Astrocyte (in vitro differentiated cells and primary cell): ENCODE measurements around the gene CRY2. TPM values are rescaled to one million over a fixed set of nuclear protein-coding genes. Genes with fewer than 3 reads are reported as not detected.

Experiments
- DNase-seq: peaks from one replicate; pipeline ENCODE4 v3.0.0-alpha.2; 2010; ENCODE audit warnings: low read depth
- FAIRE-seq: peaks from 2 replicates; lab custom pipeline; 2011; peaks lifted over from hg19 to GRCh38; lab: Jason Lieb, UNC
- H2AFZ ChIP-seq: 2 replicates; pipeline ENCODE4 v1.6.0; 2012; ENCODE audit warnings: low read depth, low read length, inconsistent platforms
- H3K27ac ChIP-seq: 2 replicates; pipeline ENCODE4 v1.5.1; 2011; ENCODE audit warnings: low read depth, low read length, inconsistent platforms
- H3K27me3 ChIP-seq: 2 replicates; pipeline ENCODE4 v1.6.0; 2011; ENCODE audit warnings: low read length, inconsistent platforms; ENCODE audit not compliant: insufficient read depth
- H3K36me3 ChIP-seq: 2 replicates; pipeline ENCODE4 v1.5.1; 2011; ENCODE audit warnings: low read length, inconsistent platforms; ENCODE audit not compliant: insufficient read depth
- H3K4me1 ChIP-seq: 2 replicates; pipeline ENCODE4 v1.5.1; 2011; ENCODE audit warnings: low read length, inconsistent platforms; ENCODE audit not compliant: insufficient read depth
- H3K4me2 ChIP-seq: 2 replicates; pipeline ENCODE4 v1.6.0; 2012; ENCODE audit warnings: low read length, inconsistent platforms
- H3K4me3 ChIP-seq: 2 replicates; pipeline ENCODE4 v1.5.1; 2011; ENCODE audit warnings: low read depth, mild to moderate bottlenecking, low read length, inconsistent platforms; ENCODE audit not compliant: insufficient read depth
- H3K79me2 ChIP-seq: 2 replicates; pipeline ENCODE4 v1.6.0; 2012; ENCODE audit warnings: mild to moderate bottlenecking, low read length, inconsistent platforms; ENCODE audit not compliant: insufficient read depth
- H3K9ac ChIP-seq: 2 replicates; pipeline ENCODE4 v1.6.0; 2012; ENCODE audit warnings: mild to moderate bottlenecking, low read length, inconsistent platforms
- H3K9me3 ChIP-seq: 2 replicates; pipeline ENCODE4 v1.5.1; 2012; ENCODE audit warnings: low read depth, mild to moderate bottlenecking, low read length, inconsistent platforms; ENCODE audit not compliant: insufficient read depth
- H4K20me1 ChIP-seq: 2 replicates; pipeline ENCODE4 v1.6.0; 2012; ENCODE audit warnings: low read length, inconsistent platforms; ENCODE audit not compliant: insufficient read depth
- H3K27ac Mint-ChIP-seq: one replicate; pipeline ENCODE4 v1.8.0; 2021; ENCODE audit warnings: mild to moderate bottlenecking, mixed read lengths; ENCODE audit not compliant: unreplicated experiment
- H3K27me3 Mint-ChIP-seq: one replicate; pipeline ENCODE4 v1.8.0; 2021; ENCODE audit warnings: low read depth, mixed read lengths; ENCODE audit not compliant: unreplicated experiment
- H3K36me3 Mint-ChIP-seq: one replicate; pipeline ENCODE4 v1.8.0; 2021; ENCODE audit warnings: low read depth, mixed read lengths; ENCODE audit not compliant: unreplicated experiment
- H3K4me1 Mint-ChIP-seq: one replicate; pipeline ENCODE4 v1.8.0; 2021; ENCODE audit warnings: low read depth, mixed read lengths; ENCODE audit not compliant: unreplicated experiment
- H3K4me3 Mint-ChIP-seq: one replicate; pipeline ENCODE4 v1.8.0; 2021; ENCODE audit warnings: mild to moderate bottlenecking, moderate library complexity, mixed read lengths; ENCODE audit not compliant: unreplicated experiment
- H3K9me3 Mint-ChIP-seq: one replicate; pipeline ENCODE4 v1.8.0; 2021; ENCODE audit warnings: mild to moderate bottlenecking, mixed read lengths; ENCODE audit not compliant: unreplicated experiment
- CTCF ChIP-seq: IDR thresholded peaks from 2 replicates; pipeline ENCODE4 v1.5.1; 2011; ENCODE audit warnings: low read depth, mild to moderate bottlenecking, inconsistent platforms, low read length, moderate library complexity; ENCODE audit not compliant: insufficient read depth
- EZH2 ChIP-seq: IDR thresholded peaks from 2 replicates; pipeline ENCODE4 v1.6.1; 2012; ENCODE audit warnings: mild to moderate bottlenecking, low read length, inconsistent platforms; ENCODE audit not compliant: insufficient read depth
- total RNA-seq: library from RNA; stranded (reverse); gene quantifications from 2 replicates; pipeline ENCODE4 v1.2.1, GENCODE V29; 2021

The CRY2 gene
- total RNA-seq, 1 donor from 2014 or later = 16.9 TPM

GRCh38 chr11:45895553-45896259 lies 48.4 kb downstream of the CRY2 start:
- Mint-ChIP-seq H3K27ac (no peak overlapping the region), H3K27me3 (peaks cover 34% of the 10 kb centered on the region), H3K36me3 (peaks cover 3% of the 10 kb centered on the region), H3K4me1 (peaks cover 3% of the 10 kb centered on the region), H3K4me3 (no peak overlapping the region), H3K9me3 (no peaks in the 10 kb centered on the region)
- H3K27me3 ChIP-seq = no peaks in the 10 kb centered on the region
- DNase-seq (no peak), FAIRE-seq (no peak)
- no peaks in the 10 kb centered on the region for H3K9me3 ChIP-seq
- no peak overlapping the region for H3K27ac ChIP-seq
- TF ChIP-seq CTCF (no peak), EZH2 (no peak)
- no peak overlapping the region for H3K9ac ChIP-seq
- H4K20me1 ChIP-seq = peaks cover 4% of the 10 kb centered on the region
- no peak overlapping the region for H3K4me3 ChIP-seq
- H3K79me2 ChIP-seq = no peaks in the 10 kb centered on the region
- H3K4me2 ChIP-seq = no peak overlapping the region
- peaks cover 11% of the 10 kb centered on the region for H3K4me1 ChIP-seq
- H2AFZ ChIP-seq = no peak overlapping the region
- no peaks in the 10 kb centered on the region for H3K36me3 ChIP-seq

- no peak for TF ChIP-seq EZH2
- no peak for TF ChIP-seq CTCF
- Histone ChIP-seq H3K4me2 (no peak overlapping the region), H3K4me1 (peaks cover 18% of the 10 kb centered on the region), H3K27ac (no peak overlapping the region), H3K36me3 (no peaks in the 10 kb centered on the region), H3K4me3 (no peak overlapping the region), H4K20me1 (peaks cover 12% of the 10 kb centered on the region), H3K9ac (no peak overlapping the region), H3K79me2 (no peaks in the 10 kb centered on the region), H2AFZ (no peak overlapping the region), H3K27me3 (no peaks in the 10 kb centered on the region), H3K9me3 (no peaks in the 10 kb centered on the region)
- Mint-ChIP-seq H3K27ac (no peak overlapping the region), H3K4me1 (peaks cover 6% of the 10 kb centered on the region), H3K9me3 (no peaks in the 10 kb centered on the region), H3K27me3 (peaks cover 29% of the 10 kb centered on the region), H3K36me3 (no peaks in the 10 kb centered on the region), H3K4me3 (no peak overlapping the region)
- no peak for DNase-seq
- FAIRE-seq = no peak
Observed at GRCh38 chr11:45896422-45896984, 49.2 kb downstream of the CRY2 start.

GRCh38 chr11:45897556-45897955 lies 50.3 kb downstream of the CRY2 start:
- H3K9ac ChIP-seq = no peak overlapping the region
- H3K27ac ChIP-seq = no peak overlapping the region
- no peaks in the 10 kb centered on the region for H3K36me3 Mint-ChIP-seq
- no peaks in the 10 kb centered on the region for H3K9me3 ChIP-seq
- H2AFZ ChIP-seq = no peak overlapping the region
- FAIRE-seq (no peak), DNase-seq (no peak)
- no peaks in the 10 kb centered on the region for H3K27me3 ChIP-seq
- H3K4me1 ChIP-seq = peaks cover 18% of the 10 kb centered on the region
- TF ChIP-seq EZH2 = no peak
- no peak for TF ChIP-seq CTCF
- H3K9me3 Mint-ChIP-seq = no peaks in the 10 kb centered on the region
- no peaks in the 10 kb centered on the region for H3K36me3 ChIP-seq
- H3K4me2 ChIP-seq = no peak overlapping the region
- H3K4me3 Mint-ChIP-seq = no peak overlapping the region
- no peaks in the 10 kb centered on the region for H3K79me2 ChIP-seq
- H4K20me1 ChIP-seq = peaks cover 14% of the 10 kb centered on the region
- no peak overlapping the region for H3K27ac Mint-ChIP-seq
- peaks cover 22% of the 10 kb centered on the region for H3K27me3 Mint-ChIP-seq
- peaks cover 6% of the 10 kb centered on the region for H3K4me1 Mint-ChIP-seq
- H3K4me3 ChIP-seq = no peak overlapping the region
